GM19328 (cell line): ENCODE results near the gene NKAPL.
A peak's percentile ranks its signal among the peaks of the same experiment; 100 is the strongest.

ENCODE experiments used
- ATAC-seq: cut with Tn5 transposase; IDR thresholded peaks from one replicate; pipeline ENCODE4 v1.9.1; 2021; ENCODE audit warnings: mild to moderate bottlenecking, moderate library complexity; ENCODE audit not compliant: unreplicated experiment

Gene NKAPL

GRCh38 chr6:28258877-28259777 lies at the start of gene NKAPL:
TSS of gene NKAPL (plus strand) at chr6:28259297. CDS start at chr6:28259372, 75 bp downstream.
- no peak for ATAC-seq

GRCh38 chr6:28209753-28210535 lies 49.2 kb upstream of the NKAPL start:
- ATAC-seq = no peak

DNA sequence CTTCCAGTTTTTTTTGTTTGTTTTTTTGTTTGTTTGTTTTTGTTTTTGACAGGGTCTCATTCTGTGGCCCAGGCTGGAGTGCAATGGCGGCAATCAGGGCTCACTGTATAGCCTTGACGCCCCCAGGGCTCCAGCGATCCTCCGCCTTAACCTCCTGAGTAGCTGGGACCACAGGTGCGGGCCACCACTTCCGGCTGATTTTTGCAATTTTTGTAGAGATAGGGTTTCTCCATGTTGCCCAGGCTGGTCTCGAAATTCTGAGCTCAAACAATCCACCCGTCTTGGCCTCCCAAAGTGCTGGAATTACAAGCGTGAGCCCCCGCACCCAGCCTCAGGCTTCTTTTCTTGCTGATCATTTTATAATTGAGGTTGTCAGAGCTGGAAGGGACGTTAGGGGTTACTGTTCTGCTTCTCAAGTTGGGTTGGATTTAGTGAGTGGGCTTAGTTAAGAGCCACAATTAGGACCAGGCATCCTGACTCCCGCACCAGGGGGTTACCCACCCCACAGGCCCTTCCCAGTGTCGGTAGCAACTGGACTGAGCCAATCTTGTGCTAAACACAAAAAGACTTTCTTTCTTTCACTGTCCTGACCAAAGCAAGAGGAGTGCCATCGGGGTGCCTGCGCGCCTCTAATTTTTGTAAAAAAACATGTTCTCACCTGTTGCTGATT lies 47.1 kb upstream of the NKAPL start:
- peak; percentile 22 for ATAC-seq

- peak; percentile 51 for ATAC-seq
Observed at GRCh38 chr6:28212510-28213212, 46.4 kb upstream of the NKAPL start.

GRCh38 chr6:28213213-28213523 lies 45.9 kb upstream of the NKAPL start:
- ATAC-seq = no peak

DNA sequence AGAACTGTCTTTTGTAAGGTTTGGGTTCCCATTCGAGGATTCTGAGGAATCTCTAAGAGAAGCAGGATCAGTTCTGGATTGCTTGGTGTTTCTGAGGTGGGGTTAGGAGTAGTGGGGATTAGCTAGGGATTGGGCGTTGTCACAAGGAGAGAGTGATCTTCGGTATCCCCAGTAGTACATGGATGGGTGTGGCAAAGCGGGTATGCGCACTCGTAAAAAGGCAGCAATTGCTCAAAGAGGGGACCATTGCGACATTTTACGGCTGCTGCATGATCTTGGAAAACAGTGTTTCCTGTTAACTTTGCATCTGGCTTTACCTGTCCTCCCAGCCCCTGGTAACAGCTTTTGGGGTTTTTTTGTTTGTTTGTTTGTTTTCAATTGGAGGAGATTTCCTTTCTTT lies 43.7 kb upstream of the NKAPL start:
- no peak for ATAC-seq

GRCh38 chr6:28217890-28218289 lies 41.2 kb upstream of the NKAPL start:
- ATAC-seq = no peak

- no peak for ATAC-seq
Observed at GRCh38 chr6:28218312-28219248, 40.5 kb upstream of the NKAPL start.

GRCh38 chr6:28220257-28221133 lies 38.6 kb upstream of the NKAPL start:
- no peak for ATAC-seq

GRCh38 chr6:28224131-28225055 lies 34.7 kb upstream of the NKAPL start:
- ATAC-seq = no peak

DNA sequence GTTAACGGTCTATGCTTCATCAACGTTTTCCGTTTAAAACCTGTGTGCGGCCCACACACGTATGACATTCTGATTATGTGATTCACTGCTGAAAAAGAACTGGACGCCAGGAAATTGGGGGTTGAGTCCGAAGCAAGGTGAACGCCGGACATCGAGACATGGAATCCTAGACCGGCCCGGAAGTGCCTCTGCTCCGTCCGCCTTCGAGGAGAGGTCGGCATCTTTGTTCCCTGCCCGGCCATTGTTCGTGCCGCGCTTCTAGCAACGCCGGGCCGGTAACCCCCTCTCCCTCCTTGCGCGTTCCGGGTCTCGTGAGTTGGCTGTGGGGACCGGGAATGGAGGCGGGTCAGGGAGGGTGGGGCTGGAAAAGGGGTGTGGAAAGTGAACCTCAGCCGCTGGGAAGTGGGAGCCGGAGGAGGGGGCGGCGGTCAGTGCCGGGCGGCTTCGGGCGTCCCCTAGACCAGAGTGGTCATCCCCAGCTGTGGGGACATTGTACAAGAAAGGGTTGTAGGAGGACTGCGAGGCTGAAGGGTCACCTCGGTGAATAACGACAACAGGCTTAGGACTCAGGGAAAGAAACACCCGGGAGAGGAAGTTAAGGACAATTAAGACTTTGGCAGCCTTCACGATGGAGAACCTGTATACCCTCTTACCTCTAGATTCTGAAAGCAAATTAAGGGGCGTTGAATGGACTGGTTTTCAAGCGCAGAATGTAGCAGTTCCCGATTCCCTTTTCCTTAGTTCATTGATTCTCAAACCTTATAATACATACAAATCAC lies 33.9 kb upstream of the NKAPL start, which contains the start of gene ZSCAN9:
Gene ZSCAN9 (plus strand): TSS at position 220 of the 779 bp plus-strand sequence. CDS start 1,810 bp downstream, outside the sequence.
- peak; percentile 73 for ATAC-seq

- no peak for ATAC-seq
Observed at GRCh38 chr6:28226460-28226859, 32.6 kb upstream of the NKAPL start.

GRCh38 chr6:28232785-28233184 lies 26.3 kb upstream of the NKAPL start:
- ATAC-seq = no peak

DNA sequence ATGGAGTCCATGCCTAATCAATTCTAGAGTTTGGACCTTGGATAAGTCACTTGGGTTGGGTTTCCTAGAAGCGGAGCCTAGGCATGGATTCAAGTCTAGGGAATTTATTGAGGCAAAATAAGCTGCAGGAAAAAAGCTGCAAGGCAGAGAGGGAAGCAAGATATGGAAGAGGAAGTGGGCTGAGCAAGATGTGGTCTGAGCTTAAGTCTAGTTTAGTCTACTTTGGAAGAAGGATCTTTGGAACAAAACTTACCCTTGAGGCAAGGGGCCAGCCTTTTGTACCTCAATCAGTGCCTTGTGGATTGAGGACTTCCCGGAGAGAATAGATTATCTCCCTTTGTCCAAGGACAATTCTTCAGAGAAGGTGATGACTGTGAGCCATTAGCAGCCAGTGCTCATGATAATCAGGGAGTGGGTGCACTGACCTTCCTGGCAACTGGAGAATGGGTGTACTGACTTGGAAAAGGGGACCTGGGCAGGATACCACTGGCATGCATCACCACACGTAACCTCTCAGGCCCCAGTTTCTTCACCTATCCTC lies 23.1 kb upstream of the NKAPL start:
- ATAC-seq = no peak

DNA sequence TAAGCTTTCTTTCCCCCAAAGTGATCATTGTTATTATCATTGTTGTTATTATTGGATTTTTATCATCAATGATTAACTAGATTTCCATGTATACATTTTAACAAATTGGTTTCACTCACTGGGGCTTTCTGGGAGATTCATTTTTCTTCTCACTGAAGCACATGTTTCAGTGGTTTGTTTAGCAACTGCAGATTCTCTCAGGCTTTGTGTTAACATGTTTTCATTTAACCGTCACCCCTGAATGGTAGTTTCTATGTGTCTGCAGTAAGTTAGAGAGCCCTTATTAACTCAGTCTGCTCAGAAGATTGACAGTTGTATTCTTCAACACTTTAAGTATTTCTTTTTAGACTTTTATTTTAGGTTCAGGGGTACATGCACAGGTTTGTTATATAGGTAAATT lies 19.5 kb upstream of the NKAPL start:
- no peak for ATAC-seq

- ATAC-seq = no peak
Observed at GRCh38 chr6:28240471-28240870, 18.6 kb upstream of the NKAPL start.

- no peak for ATAC-seq
Observed at GRCh38 chr6:28243946-28244345, 15.2 kb upstream of the NKAPL start.
